Stimulated activated naive CD8-positive, alpha-beta T cell treated with anti-CD3 and anti-CD28 coated beads, Interleukin-15, amount 100 ng/mL, for 72 hours (primary cell): ENCODE results near the gene ZIC5.
A peak's percentile ranks its signal among the peaks of the same experiment; 100 is the strongest.

Source experiments
- ATAC-seq: fragments of 150-1000 bp; cut with Tn5 transposase; 2 replicates; pipeline ENCODE4 v1.10.0; 2021; ENCODE audit warnings: mild to moderate bottlenecking, moderate library complexity
- DNase-seq, 2 donors: peaks; one replicate each; pipeline ENCODE4 v3.0.0; 2021 to 2022
- H3K27ac Mint-ChIP-seq, 2 donors: one replicate each; pipeline ENCODE4 v1.8.0; 2022; ENCODE audit warnings: mild to moderate bottlenecking in 2 of 2, mixed read lengths in 2 of 2, moderate library complexity in 2 of 2
- H3K27me3 Mint-ChIP-seq: one replicate; pipeline ENCODE4 v1.8.0; 2022; ENCODE audit warnings: mixed read lengths
- H3K4me1 Mint-ChIP-seq: one replicate; pipeline ENCODE4 v1.8.0; 2022; ENCODE audit warnings: mild to moderate bottlenecking, mixed read lengths
- H3K4me3 Mint-ChIP-seq, 2 donors: one replicate each; pipeline ENCODE4 v1.8.0; 2022; ENCODE audit warnings: mild to moderate bottlenecking in 2 of 2, mixed read lengths in 2 of 2, moderate library complexity in 1 of 2
- H3K9me3 Mint-ChIP-seq, 2 donors: one replicate each; pipeline ENCODE4 v1.8.0; 2022; ENCODE audit warnings: mixed read lengths in 2 of 2

The ZIC5 gene

DNA sequence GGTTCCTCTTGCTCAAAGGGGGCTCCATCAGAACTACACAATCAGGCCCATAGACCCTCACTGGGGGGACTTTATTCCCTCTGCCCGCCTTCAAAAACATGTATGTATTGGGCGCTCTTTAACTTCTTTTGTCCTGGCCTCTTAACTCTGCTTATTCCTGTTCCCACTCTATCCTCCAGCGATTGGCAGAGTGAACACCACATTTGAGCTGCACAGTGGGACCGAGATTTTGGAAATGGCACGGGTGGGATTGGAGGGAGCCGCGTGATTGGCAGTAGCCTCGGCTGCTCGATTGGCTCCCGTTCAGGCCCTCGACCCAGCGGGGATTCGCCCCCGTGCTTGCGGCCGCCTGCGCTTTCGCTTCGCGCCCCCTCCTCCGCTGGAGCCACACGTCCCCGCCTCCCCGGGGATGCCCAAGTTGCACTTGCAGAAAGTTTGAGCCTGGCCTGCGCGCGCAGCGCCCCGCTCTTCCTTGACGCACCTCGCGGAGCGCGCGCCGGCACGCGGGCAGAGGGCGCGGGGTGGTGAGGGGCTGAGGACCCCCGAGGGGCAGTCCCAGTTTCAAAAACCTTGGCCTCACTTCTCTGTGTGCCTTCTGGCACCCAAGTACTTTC lies at the start of gene ZIC5:
ZIC5 (minus strand) TSS at position 192 of the 614 bp plus-strand sequence; CDS start at position 28, 164 bp downstream.
- H3K4me1 Mint-ChIP-seq = peaks cover 31% of the 10 kb centered on the region
- H3K27ac Mint-ChIP-seq = peak within 1 kb of the TSS in 1 of 2 donors; percentile 85
- peak within 1 kb of the TSS; percentile 13 to 57 for H3K4me3 Mint-ChIP-seq
- no peak for DNase-seq
- ATAC-seq = no peak
- peaks cover 88% of the 10 kb centered on the region for H3K27me3 Mint-ChIP-seq
- no peaks in the 10 kb centered on the region for H3K9me3 Mint-ChIP-seq

DNA sequence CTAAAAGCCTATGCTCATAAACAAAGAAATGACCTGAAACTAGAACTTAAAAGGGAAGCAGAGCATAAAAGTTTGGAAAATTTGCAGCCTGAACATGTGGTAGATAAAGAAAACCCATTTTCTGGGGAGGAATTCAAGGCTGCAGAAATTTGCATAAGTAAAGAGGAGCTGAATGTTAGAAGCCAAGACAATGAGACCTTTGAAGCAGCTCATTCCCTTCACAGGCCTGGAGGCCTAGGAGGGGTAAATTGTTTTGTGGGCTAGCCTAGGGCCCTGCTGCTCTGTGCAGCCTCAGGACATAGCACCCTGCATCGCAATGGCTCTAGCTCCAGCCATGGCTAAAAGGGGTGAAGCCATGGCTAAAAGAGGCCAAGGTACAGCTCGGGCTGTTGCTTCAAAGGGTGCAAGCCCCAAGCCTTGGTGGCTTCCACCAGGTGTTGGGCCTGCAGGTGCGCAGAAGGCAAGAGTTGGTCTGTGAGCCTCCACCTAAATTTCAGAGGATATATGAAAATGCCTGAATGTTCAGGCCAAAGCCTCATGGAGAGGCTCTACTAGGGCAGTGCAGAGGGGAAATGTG lies 48.3 kb upstream of the ZIC5 start:
- ATAC-seq (no peak), DNase-seq (no peak)
- Mint-ChIP-seq H3K4me1 (no peaks in the 10 kb centered on the region), H3K27me3 (peaks cover 5% of the 10 kb centered on the region), H3K4me3 (no peak overlapping the region), H3K27ac (no peak overlapping the region), H3K9me3 (no peaks in the 10 kb centered on the region)

DNA sequence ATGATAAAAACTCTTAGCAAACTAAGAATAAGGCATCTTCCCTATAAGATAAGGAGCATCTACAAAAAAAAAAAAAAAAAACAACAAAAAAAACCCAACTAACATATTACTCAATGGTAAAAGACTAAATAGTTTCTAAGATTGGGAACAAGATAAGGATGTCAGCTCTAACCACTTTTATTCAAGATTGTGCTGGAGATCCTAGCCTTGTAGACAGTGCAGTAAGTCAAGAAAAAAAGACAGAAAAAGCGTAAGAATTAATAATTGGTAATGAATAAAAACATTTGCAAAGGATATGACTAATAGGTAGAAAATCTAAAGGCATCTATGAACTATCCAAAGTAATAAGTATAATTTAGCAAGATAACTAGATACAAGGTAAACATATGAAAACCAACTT lies 43.1 kb upstream of the ZIC5 start:
- H3K27me3 Mint-ChIP-seq = peaks cover 24% of the 10 kb centered on the region
- H3K4me3 Mint-ChIP-seq = no peak overlapping the region
- DNase-seq = no peak
- no peaks in the 10 kb centered on the region for H3K4me1 Mint-ChIP-seq
- ATAC-seq = no peak
- peak overlapping the region in 1 of 2 donors; percentile 35 for H3K27ac Mint-ChIP-seq
- H3K9me3 Mint-ChIP-seq = no peaks in the 10 kb centered on the region

DNA sequence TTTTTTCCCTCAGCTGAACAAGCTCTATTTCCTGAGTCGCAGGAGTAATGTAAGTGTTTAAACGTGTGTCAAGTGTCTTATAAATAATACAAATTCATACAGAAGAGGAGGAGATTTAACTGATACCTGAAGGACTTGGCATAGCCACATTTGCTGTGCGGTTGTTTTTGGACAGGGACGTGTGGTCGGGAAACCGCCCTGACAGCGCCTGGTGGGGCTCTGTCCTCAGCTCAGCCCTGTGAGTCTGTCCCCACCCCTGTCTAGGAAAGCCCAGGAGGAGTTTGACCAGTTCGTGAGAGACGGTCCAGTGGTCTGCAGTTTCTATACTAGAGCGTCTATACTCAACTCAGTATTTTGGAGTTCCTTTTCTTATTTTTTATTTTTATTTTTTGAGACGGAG lies 26.7 kb upstream of the ZIC5 start:
- H3K4me3 Mint-ChIP-seq = no peak overlapping the region
- peaks cover 22% of the 10 kb centered on the region for H3K4me1 Mint-ChIP-seq
- DNase-seq (no peak), ATAC-seq (no peak)
- peaks cover 0 to 3% of the 10 kb centered on the region in 2 donors for H3K9me3 Mint-ChIP-seq
- H3K27me3 Mint-ChIP-seq = peaks cover 77% of the 10 kb centered on the region
- H3K27ac Mint-ChIP-seq = no peak overlapping the region

DNA sequence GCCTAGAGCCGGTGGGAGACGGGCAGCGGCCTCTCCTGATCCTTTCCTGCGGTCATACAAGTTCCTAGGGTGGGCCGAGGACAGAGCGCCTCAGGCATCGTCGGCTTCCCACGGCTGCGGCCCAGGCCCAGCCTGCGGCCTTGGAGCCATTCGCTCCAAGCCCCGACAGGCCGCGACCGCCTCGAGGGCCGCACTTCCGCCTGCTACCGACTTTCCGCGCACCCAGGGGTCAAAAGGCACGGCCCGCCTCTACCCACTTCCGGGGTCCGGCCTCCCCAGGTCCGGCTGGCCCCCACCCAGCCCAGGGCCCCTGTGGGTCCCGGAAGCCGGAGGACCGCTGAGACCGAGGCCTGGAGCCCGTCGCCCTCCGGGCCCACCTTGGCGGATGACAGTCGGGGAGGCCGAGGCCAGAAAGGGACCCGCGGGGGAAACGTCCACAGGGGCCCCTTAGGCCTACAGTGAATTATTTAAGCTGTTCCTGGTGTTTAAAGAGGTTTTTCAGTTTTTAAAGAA lies 26.2 kb upstream of the ZIC5 start:
- H3K4me1 Mint-ChIP-seq = peaks cover 27% of the 10 kb centered on the region
- ATAC-seq = no peak
- no peak overlapping the region for H3K27ac Mint-ChIP-seq
- DNase-seq = no peak
- H3K9me3 Mint-ChIP-seq = no peaks in the 10 kb centered on the region
- no peak overlapping the region for H3K4me3 Mint-ChIP-seq
- peaks cover 77% of the 10 kb centered on the region for H3K27me3 Mint-ChIP-seq

DNA sequence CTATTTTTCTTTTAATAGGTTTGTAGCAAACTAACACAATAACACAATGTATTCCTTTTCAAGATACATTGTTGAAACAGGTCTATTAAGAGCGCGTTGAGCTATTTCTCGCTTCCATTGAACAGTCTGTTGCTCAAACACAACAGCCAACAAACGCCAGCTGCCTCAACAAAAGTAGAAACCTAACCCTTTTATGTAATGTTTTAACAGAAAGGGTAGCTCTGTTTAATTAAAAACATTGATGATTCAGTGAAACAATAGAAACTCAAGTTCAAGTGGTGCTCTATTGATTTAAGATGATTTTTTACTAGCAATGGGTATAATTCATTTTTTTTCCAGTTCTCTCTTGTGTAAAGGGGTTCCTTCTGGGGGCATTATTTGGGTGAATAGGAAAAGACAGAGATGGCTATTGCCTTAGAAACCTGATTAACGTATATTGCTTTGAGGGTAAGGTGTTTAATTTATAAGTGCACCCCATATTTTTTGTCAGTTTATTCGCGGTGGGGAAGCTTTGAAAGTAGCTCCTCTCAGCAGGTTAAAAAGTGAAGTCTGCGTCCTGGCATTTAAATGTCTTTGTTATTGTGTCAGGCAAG lies 24.9 kb upstream of the ZIC5 start:
- Mint-ChIP-seq H3K4me3 (no peak overlapping the region), H3K27ac (no peak overlapping the region), H3K4me1 (peaks cover 30% of the 10 kb centered on the region), H3K27me3 (peaks cover 81% of the 10 kb centered on the region), H3K9me3 (peaks cover 0 to 6% of the 10 kb centered on the region in 2 donors)
- DNase-seq (no peak), ATAC-seq (no peak)

DNA sequence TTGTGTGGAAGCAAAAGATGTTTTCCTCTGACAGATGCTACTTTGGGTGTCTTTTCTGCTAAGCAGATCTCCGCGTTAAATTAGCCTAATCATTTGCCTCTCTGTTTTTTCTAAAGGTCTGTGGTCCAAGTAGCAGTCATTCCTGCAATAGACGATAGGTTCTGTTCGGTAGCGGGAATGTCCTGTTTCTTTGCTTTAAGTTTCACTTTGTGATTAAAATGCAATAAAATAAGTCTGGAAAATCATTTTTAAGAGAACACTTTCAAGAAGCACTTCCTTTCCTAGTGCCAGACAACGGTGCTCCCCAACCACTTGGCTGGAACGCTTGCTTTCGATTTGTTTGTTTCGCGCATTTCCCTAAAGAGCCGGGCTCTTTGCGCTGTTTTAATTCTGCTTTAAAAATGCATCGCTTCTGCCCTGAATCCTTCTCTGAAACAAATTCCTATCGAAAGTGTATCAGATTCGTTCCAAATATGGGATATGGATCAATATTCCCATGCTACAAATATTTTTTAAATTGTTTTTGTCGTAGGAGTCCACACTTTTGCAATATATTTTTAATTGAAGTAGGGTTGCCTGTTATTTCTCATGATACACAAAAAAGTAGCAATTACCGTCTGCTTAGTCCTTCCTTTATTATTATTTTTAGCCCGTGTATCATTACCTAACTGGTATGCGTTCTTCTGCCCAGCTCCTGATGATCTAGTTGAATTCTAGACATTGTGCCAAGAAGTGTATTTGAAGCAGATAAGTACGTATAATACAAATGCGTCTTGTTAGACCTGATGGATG lies 24.2 kb upstream of the ZIC5 start:
- ATAC-seq (no peak), DNase-seq (no peak)
- Mint-ChIP-seq H3K27me3 (peaks cover 88% of the 10 kb centered on the region), H3K9me3 (peaks cover 0 to 6% of the 10 kb centered on the region in 2 donors), H3K4me1 (peaks cover 30% of the 10 kb centered on the region), H3K4me3 (no peak overlapping the region), H3K27ac (no peak overlapping the region)

DNA sequence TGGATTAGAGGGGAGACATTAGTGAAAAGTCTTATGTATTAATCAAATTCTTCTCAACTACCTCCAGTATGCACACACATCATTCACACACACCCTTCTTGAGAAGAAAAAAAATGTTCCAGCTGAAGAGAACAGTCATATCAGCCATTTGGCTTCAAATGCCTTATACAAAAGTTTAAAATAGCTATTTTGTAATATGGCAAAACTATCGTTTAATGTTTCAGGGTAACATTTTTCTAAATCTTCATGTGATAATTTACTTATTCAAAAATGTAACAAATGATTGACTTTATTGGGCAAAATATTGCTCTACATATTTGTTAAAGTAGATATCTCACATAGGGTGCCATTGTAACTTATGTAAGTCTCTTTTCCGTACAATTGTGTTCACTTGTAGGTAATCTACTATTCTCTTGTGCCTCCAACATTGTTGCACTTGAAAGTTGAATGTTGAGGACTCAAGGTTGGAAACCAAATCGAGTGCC lies 23.6 kb upstream of the ZIC5 start:
- no peak overlapping the region for H3K27ac Mint-ChIP-seq
- DNase-seq (no peak), ATAC-seq (no peak)
- peaks cover 94% of the 10 kb centered on the region for H3K27me3 Mint-ChIP-seq
- H3K4me1 Mint-ChIP-seq = peaks cover 35% of the 10 kb centered on the region
- peaks cover 0 to 6% of the 10 kb centered on the region in 2 donors for H3K9me3 Mint-ChIP-seq
- H3K4me3 Mint-ChIP-seq = no peak overlapping the region

DNA sequence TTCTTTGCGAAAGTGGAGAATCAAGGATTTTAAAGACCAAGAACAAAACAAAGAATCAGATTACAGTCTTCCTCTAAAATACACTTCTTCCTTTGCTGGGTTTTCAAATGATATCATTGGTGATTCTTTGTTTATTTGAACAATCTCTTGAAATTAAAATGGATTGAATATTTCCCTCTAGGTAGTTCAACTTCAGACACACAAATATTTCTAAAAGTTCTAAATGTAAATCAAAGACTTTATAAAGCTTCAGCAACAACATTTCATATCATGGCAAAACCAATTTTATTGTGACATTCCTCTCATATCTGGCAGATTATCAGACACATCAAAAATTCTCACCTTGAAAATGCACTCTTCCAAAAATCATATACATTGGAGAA lies 23.1 kb upstream of the ZIC5 start:
- Mint-ChIP-seq H3K27me3 (peaks cover 99% of the 10 kb centered on the region), H3K27ac (no peak overlapping the region), H3K4me3 (no peak overlapping the region), H3K9me3 (peaks cover 0 to 6% of the 10 kb centered on the region in 2 donors), H3K4me1 (peaks cover 40% of the 10 kb centered on the region)
- DNase-seq (no peak), ATAC-seq (no peak)

DNA sequence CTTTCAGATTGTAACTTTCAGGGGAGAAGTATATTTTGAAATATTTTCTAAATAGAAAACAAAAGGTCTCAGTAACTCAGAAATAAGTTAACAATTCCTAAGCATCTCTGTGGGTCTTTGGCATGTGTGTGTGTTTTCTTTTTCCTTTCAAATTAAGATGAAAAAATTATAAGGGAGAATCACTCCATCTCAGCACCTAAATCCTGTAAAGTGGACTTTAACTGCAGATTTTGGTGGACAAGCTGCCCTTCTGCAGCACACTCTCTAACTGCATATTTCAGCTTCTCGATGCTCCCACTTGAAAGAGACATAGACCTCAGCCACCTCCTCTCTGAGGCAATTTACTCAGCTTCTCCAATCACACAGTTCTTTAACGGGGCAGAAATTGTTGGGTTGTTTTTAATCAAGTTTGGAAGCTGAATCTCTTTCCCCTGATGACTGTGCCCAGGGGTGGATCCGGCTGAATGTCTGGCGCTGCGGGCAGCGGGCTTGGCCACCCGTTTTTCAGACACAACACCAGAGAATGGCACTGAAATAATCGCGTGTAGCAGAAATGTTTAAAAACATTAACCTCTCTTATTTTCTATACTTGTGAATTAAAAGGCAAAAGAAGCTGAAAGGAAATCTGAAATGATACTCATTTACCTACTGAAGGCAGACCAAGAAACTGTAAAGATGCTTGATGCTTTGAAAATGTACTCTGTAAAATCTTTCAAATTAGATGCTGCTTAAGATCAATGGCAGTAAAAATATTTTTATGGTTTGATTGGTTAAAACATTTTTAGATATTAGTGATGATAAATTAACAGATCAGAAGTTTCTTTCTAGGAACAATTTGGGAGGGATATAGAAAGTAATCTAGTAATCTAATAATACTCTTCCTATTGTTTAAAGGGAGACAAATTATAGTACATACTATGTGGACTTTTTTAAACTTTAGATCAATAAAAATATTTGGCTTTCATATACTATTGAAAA lies 22.4 kb upstream of the ZIC5 start:
- H3K4me1 Mint-ChIP-seq = peaks cover 47% of the 10 kb centered on the region
- peaks cover 100% of the 10 kb centered on the region for H3K27me3 Mint-ChIP-seq
- H3K9me3 Mint-ChIP-seq = peaks cover 0 to 6% of the 10 kb centered on the region in 2 donors
- ATAC-seq (no peak), DNase-seq (no peak)
- H3K27ac Mint-ChIP-seq = no peak overlapping the region
- no peak overlapping the region for H3K4me3 Mint-ChIP-seq

DNA sequence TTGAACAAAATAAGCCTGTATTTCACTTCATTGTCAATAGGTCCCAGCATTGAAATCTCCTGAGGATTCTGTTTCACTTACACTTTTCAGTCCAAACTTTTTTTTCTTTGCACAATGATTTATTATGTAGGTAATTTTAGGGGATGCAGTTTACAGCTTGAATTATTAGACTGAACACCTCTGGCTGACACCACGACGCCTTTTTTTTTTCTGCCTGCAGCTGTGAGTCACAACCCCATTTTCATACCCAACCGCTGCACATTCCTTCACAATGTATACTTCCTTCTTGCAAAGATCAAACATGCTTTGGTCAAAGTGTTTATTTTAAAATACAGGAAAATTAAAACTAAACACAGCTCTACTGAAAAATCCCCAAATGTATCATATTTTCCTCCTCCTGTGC lies 21.4 kb upstream of the ZIC5 start:
- Mint-ChIP-seq H3K4me1 (peaks cover 54% of the 10 kb centered on the region), H3K27ac (no peak overlapping the region), H3K9me3 (peaks cover 0 to 6% of the 10 kb centered on the region in 2 donors), H3K4me3 (no peak overlapping the region), H3K27me3 (peaks cover 100% of the 10 kb centered on the region)
- ATAC-seq (no peak), DNase-seq (no peak)

DNA sequence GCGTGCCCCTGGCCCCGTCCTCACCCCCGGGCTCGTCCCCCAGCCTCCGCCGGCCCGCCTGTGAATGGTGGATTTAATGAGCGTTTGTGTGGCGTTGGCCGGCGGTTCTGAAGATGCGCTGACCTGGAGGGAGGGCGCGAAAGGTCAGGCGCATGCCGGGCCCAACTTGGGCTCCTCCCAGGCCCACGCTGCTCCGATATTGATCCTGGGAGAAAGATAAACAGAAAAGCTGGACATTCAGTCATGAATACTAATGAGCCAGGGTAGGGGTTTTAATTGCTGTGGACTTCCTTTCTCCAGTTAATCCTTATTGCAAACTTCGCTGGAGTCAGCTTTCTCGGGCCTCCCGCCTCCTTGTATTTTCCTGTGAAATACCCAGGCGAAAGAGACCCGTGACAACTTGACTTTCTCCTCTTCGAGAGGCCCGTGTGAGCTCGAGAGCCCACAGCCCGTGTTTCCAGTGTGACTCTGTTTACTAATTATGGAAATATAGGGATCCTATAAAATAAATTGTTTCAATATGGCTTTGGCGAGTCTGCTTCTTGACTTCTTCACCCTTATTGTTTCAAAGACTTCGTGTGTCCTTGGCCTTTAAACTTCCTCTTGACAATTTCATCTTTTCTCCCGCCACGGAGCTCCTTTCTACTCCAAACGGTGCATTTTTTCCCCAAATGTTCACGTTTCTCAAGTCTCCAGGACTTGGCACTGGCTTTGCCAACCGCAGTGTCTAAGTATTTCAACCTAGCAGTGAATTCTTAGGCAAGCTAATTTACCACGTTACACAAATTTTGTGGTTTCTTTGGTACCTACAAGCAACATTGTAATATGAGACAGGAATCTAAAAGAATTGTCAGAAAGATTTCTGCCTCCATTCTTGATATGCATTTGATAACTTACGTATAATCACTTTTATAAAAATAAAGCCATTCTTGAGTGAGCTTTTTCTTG lies 20.5 kb upstream of the ZIC5 start:
- Mint-ChIP-seq H3K4me1 (peaks cover 61% of the 10 kb centered on the region), H3K4me3 (peak overlapping the region in 1 of 2 donors; percentile 49), H3K9me3 (peaks cover 0 to 6% of the 10 kb centered on the region in 2 donors), H3K27ac (no peak overlapping the region), H3K27me3 (peaks cover 100% of the 10 kb centered on the region)
- no peak for DNase-seq
- no peak for ATAC-seq

DNA sequence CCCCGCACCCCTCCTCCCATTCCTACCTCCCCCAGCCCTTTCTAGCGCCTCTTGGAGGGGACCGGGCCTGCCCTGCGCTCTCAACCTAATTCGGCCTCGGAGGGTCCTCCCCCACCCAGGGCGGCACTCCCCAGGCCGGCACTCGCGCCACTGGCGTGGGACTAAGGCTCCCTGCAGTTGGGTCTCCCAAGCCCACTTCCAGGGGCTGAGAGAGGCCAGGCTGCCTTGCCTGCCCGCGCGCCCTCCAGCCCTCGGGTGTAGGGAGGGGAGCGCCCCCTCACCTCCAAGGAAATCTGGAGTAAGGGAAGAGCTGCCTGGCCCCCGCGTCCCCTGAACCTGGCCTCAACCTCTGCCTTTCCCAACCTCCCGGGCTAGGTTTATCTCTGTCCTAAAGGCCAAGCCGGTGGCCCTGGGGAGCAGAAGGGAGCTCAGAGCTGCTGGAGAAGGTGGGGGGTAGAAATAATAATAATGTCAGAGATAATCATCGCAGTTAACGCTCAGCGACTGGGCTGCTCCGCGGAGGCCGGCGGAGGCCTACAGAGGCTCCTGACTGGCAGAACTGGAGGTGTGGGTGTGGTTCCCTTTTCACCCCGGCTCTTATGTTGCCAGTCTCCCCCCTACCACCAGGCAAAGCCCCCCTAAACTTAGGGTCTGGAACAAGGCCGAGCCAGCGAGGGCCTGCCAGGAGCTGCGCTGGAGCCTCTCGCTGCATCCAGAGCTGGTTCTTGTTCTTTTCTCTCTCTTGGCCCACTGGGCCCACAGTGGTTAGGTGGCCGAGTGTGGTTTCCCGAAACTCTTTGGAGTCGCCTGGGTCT lies 19.7 kb upstream of the ZIC5 start:
- peak overlapping the region; percentile 56 to 70 for H3K4me3 Mint-ChIP-seq
- peaks cover 0 to 6% of the 10 kb centered on the region in 2 donors for H3K9me3 Mint-ChIP-seq
- peaks cover 100% of the 10 kb centered on the region for H3K27me3 Mint-ChIP-seq
- H3K4me1 Mint-ChIP-seq = peaks cover 65% of the 10 kb centered on the region
- ATAC-seq (peak; percentile 54), DNase-seq (no peak)
- no peak overlapping the region for H3K27ac Mint-ChIP-seq
